GM15510 (cell line): ENCODE results near the gene PIEZO1.

Experiments
- POLR2A ChIP-seq: IDR thresholded peaks from 3 replicates; pipeline ENCODE4 v1.6.1; 2011; ENCODE audit warnings: borderline replicate concordance; ENCODE audit not compliant: insufficient read length; ENCODE audit errors: extremely low read depth

PIEZO1 gene

DNA sequence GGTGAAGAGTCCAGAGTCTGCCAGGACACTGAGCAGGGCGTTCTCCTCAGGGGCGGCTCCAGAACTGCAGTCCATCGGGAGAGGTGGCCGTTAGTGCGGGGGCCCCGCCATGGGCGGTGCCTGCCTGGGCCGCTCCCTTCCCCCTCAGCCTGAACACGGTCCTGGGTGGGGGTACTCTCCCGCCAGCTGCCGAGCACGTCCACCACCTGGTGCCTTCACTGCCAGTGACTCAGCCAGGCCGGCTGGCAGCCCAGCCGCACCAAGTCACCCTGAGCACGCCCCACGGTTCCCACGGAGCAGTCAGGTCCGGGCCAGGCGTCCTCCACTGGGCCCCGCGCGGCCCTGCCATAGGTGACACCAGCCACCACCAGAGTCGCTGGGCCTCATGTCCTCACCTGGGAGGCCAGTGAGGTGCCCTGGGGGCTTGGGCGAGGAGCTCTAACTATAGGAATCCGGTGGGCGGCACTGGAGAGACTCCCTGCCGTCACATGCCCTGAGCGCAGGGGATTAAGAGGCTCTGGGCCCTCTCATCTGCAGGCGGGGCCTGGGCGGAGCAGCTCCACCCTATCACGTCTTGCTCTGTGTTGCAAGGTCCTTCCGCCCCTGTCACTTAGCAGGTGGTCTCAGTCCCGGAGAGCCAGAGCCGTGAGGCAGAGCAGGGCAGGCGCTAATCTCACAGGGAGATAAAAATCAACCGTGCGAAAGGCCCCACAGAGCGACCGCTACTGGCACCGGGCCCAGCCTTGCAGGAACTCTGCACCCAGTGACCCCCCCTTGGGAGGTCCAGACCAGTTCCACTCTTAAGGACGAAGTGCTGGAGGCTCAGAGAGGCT lies 14.3 kb downstream of the PIEZO1 start:
- no peak for TF ChIP-seq POLR2A

DNA sequence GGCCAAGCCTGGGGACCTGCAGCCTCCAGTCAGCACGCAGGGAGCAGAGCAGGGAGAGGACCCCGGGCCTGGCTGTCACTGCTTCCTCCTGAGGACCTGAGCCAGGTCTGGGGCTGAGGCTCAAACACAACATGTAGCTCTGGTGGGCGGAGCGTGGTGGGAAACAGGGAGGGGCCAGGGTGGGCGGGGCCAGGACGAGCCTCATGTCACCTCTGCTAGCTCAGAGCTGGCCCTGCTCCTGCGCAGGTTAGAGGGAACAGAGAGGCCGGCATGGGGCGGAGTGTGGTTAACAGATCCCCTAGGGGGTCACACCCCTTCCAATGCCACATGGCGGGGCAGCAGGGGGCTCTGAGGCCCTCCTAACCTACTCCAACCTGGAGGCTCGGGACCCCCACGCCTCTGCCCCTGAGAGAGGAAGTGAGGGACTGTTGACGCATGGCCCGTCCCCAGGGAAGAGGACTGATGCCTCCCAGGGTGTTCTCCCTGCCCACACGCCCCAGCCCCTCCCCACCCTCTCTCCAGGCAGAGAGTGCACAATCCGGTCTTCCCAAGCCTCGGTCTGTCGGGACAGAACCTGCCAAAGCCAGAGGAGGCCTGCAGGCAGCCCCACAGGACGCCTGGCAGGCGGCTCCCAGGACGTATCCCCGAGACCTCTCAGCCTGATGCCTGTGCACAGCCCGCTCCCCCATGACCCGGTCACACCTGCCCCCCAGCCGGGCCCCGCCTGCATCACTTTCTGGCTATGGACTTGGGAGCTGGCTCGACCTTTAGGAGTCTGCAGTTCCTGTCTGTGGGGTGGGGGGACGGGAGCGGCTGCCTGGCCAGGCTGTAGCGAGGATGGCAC lies 15.2 kb downstream of the PIEZO1 start:
- TF ChIP-seq POLR2A: no peak

DNA sequence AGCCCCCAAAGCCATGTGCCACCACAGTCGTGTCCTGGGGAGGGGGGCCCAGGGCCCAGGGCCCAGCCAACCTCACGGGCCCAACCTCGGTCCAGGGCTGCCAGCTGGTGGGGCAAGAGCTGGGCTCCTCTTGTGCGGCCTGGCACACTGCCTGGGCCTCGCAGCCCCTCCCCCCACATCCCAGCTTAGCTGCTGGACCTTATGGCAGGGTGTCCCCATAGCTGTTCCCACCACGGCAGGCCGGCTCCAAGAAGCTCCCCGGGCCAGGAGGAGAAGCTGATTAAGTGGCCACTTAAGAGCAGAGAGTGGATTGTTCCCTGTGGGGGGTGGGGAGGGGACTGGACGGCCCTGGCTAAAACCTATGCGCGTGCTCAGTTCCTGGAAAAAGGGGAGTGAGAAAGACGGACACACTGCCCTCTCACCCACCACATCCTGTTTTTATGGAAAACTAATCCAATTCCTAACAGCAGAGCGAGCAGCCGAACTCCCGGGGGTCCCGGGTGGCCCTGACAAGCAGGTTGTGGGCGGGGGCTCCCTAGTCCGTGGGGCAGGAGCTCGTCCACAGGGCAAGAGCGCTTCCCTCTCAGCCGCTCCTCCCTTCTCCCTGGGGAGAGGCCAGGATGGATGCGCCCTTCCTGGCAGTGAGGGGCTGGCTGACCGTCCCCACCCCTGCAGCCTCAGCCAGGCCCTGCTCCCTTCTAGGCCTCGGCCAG lies 16.8 kb downstream of the PIEZO1 start:
- no peak for TF ChIP-seq POLR2A

DNA sequence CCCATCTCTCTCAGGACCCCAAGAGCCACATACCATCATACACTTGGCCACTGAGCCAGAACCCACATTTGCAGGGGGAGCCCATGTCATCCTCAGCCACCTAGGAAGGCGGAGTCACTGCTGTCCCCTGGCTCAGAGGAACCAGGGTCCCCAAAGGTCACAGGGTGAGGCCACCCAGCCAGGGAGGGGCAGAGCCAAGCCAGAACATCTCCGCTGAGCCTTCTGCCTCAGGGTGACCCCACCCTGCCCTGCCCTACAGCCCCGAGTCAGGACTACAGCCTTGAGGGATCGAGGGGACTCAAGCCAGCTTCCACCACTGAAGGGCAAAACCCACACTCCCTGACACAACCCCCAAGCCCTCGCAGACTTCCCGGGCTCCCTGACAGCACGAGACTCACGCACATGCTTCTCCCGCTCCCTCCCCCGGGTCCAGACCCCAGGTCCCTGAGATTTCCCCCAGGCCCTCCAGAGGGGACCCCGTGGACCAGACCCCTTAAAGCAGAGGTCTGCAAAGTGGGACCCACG lies 17.4 kb downstream of the PIEZO1 start:
- TF ChIP-seq POLR2A: no peak

DNA sequence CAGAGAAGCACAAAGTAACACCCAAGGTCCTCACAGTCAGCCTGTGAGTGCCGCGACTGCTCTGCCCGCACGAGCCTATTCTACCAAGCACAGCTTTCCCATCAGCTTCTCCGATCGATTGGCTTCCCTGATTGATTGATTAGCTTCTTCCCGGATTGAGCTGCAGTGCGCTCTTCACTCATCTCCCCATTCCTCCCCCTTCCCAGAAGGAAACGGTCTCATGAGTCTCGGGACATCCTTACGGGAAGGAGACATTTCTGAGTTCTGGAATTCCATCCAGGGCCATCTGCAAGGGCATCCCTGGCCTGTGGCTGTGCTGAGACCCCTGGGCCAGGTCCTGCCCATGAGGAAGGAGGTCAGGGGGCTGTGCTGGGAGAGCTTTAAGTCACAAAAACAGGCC lies 18.0 kb downstream of the PIEZO1 start:
- TF ChIP-seq POLR2A: no peak

DNA sequence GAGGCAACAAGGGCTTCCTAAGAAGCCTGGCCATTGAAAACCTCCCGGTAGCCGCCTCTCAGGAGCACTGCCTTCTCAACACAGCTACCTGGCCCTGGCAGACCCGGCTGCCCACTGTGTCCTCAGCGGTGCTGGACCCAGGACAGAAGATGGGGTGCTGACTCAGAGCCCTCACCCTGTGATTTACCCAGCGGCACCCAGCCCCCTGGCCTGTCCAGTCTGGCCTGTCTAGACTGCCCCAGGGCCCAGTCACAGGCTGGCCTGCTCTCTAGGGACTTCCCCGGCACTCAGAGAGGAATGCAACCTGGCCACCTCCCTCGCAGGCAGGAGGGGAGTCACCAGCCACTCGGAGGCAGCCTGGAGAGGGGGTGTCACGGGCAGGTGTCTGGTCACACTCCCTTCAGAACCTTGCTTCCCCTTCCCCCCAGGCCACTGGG lies 20.1 kb downstream of the PIEZO1 start:
- TF ChIP-seq POLR2A: no peak

DNA sequence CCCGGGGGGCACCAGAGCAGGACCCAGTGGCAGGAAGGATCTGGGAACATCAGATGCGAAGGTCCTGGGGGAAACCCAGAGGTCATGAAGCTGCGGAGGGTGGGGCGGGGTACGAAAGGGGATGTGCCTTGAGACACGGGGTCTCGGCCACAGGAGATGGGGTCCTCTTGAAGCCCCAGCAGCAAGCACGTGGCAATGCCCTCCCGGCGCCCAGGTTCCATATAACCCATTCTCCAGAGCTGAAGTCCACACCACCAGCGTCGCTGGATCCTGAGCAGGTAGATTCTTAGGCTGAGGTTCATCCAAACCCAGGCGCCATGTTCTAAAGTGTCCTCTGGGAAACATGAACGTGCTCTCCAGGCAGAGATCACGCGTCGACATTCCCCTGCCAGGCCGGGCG lies 20.9 kb downstream of the PIEZO1 start:
- TF ChIP-seq POLR2A: no peak

DNA sequence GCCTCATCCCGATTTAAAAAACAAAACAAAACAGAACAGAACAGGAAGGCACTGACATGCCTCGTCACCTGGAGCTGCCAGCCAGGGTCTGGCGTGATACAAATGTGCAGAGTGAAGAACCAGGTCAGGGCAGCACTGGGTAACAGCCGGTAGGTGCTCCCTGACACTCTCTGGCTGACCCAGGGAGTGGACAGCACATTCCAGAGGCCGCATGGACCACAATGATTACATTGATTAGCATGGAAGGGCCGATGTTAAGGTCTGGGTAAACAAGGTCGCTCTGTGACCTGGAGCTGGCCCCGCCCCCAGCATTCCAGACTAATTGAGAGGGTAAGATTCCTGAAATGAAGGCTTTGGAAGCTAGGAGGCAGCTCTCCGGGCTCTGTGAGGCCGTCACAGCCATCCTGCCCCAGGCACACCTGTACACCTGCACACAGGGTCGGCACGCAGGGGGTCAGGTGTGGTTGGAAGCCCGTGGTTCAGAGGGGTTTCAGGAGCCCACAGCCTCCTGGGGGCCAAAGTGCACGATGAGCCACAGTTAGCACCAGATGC lies 21.4 kb downstream of the PIEZO1 start:
- TF ChIP-seq POLR2A: no peak

DNA sequence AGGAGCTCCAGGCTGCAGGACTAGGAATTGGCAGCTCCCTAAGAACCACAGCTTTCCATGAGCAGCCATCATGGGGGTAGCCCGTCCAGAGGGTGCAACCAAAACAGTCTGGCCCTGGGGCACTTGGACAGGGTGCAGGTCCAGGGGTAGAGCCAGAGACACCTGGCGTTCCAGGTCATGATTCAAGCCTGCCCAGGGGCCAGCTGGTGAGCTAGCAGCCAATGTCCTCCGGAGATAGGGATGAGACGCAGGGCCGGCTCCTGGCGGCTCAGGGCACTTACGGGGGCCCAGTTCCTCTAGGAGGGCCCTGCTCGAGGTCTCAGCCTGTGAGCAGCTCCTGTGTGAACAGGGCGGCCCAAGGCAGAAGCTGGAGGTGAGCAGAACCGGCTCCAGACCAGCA lies 22.1 kb downstream of the PIEZO1 start:
- TF ChIP-seq POLR2A: no peak

DNA sequence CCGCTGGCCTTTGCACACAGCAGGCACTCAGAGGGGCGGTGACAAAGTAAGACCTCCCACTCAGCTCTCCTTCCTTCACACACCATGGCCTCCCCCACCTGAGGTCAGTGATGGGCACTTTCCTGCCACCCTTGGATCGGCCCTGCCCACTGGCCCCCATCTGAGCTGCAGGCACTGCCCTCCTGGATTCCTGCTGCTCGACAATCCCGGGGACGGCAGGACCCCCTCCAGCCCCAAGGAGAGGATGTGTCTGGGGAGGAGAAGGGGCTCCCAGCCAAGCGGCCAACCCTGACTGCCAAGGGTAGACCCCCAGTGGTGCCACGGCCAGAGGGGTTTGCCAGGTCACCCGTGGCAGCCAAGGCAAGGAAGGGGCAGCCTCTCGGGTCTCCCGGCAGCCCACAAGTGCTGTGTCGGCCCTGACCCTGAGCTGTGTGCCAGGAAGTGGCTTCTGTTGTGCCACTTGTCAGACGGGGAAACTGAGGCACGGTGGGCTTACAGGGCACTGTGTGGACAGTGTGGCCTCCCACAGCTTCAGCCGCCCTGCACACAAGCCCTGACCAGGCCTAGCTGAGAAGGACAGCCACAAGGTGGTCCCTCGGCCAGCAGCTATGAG lies 22.7 kb downstream of the PIEZO1 start:
- no peak for TF ChIP-seq POLR2A

DNA sequence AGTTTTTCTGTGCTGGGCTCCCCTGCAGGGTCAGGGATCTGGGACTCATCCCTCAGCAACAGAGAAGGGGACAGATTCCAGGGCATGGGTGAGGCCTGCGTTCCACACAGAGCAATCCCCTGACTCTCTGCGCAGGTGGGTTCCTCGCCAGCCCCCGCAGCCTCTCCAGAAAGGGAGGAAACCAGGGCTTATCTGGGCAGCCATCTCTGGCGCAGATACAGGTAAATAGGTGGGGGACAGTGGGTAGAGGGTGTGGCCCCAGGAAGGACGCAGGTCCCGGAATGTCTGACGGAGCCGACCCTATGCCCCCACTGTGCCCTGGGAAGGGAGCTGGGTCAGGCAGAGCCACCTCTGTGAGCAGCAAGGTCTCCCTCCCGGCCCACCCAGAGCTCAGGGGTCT lies 23.2 kb downstream of the PIEZO1 start:
- no peak for TF ChIP-seq POLR2A

DNA sequence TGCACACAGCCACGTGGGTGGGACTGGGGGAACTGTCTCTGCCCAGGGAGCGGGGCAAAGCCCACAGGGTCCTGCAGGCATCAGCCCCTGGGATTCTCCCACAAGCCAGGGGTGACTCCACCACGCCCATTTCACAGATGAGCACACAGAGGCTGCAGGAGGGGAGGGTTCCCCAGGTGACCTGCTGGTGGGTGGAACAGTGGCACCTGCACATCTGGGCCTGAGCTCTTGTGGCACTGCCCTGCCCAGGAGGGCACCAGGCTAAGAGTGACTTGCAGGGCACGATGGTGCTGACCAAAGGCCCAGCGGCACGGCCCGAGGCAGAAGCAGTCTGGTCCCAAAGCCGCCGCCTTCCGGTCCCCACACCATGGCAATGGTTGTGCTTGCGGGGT lies 23.9 kb downstream of the PIEZO1 start:
- no peak for TF ChIP-seq POLR2A

DNA sequence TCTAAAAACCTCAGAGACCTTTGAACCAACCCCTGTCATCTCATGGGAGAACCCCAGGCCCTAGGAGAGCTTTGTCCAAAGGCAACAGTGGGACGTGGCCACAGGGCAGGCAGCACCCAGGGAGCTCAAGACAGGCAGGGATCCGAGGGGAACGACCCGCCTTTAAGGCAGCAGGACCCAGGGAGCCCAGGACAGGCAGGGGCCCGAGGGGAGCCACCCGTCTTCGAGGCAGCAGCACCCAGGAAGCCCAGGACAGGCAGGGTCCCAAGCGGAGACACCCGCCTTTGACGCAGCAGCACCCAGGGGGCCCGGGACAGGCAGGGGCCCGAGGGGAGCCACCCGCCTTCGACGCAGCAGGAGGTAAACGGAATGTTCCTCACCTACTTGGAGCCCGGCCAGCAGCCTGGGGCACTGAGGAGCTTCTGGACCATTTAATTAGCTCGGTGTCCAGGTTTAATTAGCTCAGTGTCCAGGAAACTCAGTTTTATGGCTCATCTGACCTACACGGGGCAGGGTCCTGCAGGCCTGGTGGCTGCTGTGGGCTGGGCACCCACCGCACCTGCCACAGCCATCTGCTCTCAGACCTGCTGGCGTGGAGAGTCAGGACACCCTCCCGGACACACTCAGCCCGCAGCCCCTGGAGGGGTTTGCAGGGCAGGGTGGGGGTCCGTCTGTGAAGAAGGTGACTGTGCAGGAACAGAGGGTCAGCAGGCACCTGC lies 24.4 kb downstream of the PIEZO1 start:
- TF ChIP-seq POLR2A: no peak

DNA sequence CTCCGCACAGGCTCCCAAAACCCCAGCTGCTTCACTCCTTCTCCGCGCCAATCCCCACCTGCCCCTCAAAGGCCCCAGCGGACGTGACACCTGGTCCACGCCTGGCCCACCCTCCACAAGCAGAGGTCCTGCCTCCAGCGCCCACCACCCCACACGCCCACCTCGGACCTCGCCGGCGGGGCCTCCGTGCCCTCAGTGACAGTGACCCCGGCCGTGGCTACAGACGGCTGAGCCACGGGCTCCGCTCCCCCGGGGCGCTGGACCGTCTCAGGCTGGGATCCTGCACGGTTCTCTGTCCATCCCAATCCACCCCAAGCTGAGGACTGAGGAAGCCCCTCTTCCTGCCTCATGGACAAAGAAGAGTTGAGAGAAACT lies 25.1 kb downstream of the PIEZO1 start:
- no peak for TF ChIP-seq POLR2A
